ENCODE results near the gene NRP2.

DNA sequence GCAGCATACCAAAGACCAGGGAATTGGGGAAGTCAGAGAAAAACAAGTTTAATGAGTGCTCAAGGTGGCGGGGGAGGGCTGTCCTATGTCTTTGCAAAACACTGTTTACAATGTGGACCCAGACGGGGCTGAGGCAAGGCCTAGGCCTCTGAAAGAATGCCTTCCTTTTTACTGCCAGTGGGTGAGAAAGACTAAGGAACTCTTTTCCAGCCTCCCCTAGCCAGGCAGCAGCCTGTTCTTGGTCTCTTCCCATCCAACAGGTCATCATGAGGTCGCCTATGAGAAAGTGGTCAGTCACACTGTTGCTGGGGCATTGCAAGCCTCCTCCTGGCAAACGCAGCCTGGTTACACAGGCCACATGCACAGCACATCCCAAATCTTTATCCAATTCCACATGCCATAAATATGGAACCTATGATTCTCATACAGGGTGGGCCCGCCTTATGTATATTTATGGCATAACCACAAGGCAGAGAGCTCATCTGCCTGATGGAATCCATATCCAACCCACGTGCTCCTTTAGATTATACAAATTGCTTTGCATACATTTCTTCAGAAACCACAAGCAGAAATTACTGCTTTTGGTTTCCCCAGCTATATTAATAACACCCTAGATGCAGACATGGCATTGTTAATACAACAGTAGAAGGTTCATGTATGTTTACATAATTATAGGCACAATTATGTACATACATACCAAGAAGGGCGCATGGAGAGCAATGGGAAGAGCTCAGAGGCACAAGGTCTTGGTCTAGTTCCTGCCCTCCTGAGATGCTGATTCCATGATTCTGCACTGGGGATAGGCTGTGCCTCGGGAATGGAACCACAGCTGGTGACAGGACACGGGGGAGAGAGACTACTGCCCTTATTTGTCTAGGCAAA, 48.6 kb downstream of the NRP2 start:
- TF ChIP-seq, protein P1, sequence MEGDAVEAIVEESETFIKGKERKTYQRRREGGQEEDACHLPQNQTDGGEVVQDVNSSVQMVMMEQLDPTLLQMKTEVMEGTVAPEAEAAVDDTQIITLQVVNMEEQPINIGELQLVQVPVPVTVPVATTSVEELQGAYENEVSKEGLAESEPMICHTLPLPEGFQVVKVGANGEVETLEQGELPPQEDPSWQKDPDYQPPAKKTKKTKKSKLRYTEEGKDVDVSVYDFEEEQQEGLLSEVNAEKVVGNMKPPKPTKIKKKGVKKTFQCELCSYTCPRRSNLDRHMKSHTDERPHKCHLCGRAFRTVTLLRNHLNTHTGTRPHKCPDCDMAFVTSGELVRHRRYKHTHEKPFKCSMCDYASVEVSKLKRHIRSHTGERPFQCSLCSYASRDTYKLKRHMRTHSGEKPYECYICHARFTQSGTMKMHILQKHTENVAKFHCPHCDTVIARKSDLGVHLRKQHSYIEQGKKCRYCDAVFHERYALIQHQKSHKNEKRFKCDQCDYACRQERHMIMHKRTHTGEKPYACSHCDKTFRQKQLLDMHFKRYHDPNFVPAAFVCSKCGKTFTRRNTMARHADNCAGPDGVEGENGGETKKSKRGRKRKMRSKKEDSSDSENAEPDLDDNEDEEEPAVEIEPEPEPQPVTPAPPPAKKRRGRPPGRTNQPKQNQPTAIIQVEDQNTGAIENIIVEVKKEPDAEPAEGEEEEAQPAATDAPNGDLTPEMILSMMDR (conservative IDR thresholded peaks at IDR 0.05; ENCODE audit: low read length), result no peak
- no peak for TF ChIP-seq EZH2phosphoT487 (IDR thresholded peaks at IDR 0.05; ENCODE audit: borderline replicate concordance)
